Caki2 (cell line): Measurements from ENCODE around the gene CHKB. TPM values are rescaled to one million over a fixed set of nuclear protein-coding genes. Genes with fewer than 3 reads are reported as not detected.

ENCODE experiments used
- total RNA-seq: library from RNA; depleted of rRNA; stranded (reverse); fragments of >200 nt; shearing (Covaris generic); gene quantifications from 2 replicates; pipeline ENCODE4 v1.2.3, GENCODE V29; 2014; ENCODE audit warnings: low replicate concordance; rRNA removed

The CHKB gene
- total RNA-seq, 1 experiment from 2014 or later, result 21.9 TPM

Other genes starting within 250 kb of the CHKB start
- gene PPP6R2, start 239.5 kb downstream of the CHKB start, total RNA-seq, result 51.5 and 72.7 TPM in 2 replicates
- gene SBF1, start 107.8 kb downstream of the CHKB start, total RNA-seq, result 74.3 and 84.8 TPM in 2 replicates
- 4.6 and 5.0 TPM in 2 replicates for gene ADM2, start 101.3 kb downstream of the CHKB start, total RNA-seq
- 1.9 TPM in 1 of 2 replicates, not detected in the other for gene MIOX, start 96.0 kb downstream of the CHKB start, total RNA-seq
- gene LMF2, start 75.1 kb downstream of the CHKB start, total RNA-seq, result 112 and 117 TPM in 2 replicates
- gene NCAPH2, start 74.6 kb downstream of the CHKB start, total RNA-seq, result 133 and 152 TPM in 2 replicates
- 4.9 TPM in 1 of 2 replicates, not detected in the other for gene SCO2, start 57.3 kb downstream of the CHKB start, total RNA-seq
- 104 and 118 TPM in 2 replicates for gene TYMP, start 52.8 kb downstream of the CHKB start, total RNA-seq
- not detected in 2 replicates for gene KLHDC7B, start 37.0 kb downstream of the CHKB start, total RNA-seq
- not detected in 2 replicates for gene SYCE3, start 19.9 kb downstream of the CHKB start, total RNA-seq
- 0.35 and 10.4 TPM in 2 replicates for gene CPT1B, start 4.4 kb downstream of the CHKB start, total RNA-seq
- 3.0 and 5.5 TPM in 2 replicates for gene MAPK8IP2, start 17.9 kb upstream of the CHKB start, total RNA-seq
- gene ARSA, start 45.3 kb upstream of the CHKB start, total RNA-seq, result 32.4 and 49.5 TPM in 2 replicates
- gene SHANK3, start 90.0 kb upstream of the CHKB start, total RNA-seq, result 1.1 and 2.3 TPM in 2 replicates
- not detected in 2 replicates for gene ACR, start 155.4 kb upstream of the CHKB start, total RNA-seq
- 20.3 and 25.6 TPM in 2 replicates for gene RABL2B, start 200.8 kb upstream of the CHKB start, total RNA-seq